Loucy (cell line): ENCODE results near the gene OCIAD1.

Experiments used
- CTCF ChIP-seq: fragments of 200-600 bp; sonication (generic); conservative IDR thresholded peaks from 2 replicates; pipeline ENCODE4 v1.5.1; 2014; ENCODE audit warnings: mild to moderate bottlenecking, antibody characterized with exemption, low read length
- EZH2phosphoT487 ChIP-seq: fragments of 200-600 bp; IDR thresholded peaks from 2 replicates; pipeline ENCODE4 v1.6.1; 2018; ENCODE audit warnings: antibody characterized with exemption, mild to moderate bottlenecking, moderate library complexity, borderline replicate concordance

- TF ChIP-seq CTCF: no peak
- no peak for TF ChIP-seq EZH2phosphoT487
Measured at GRCh38 chr4:48908687-48909086, 77.8 kb downstream of the OCIAD1 start.
